HEK293 (cell line): ENCODE data around the gene KCNMA1.

Experiments used
- CTCF ChIA-PET: fragments of 350-600 bp; formaldehyde crosslinking; extraction: SDS; loops from one replicate; lab custom pipeline; 2021; ENCODE audit warnings: antibody characterized with exemption; lab: Yijun Ruan, JAX
- POLR2A ChIA-PET: fragments of 300-600 bp; formaldehyde crosslinking; extraction: SDS; loops from one replicate; lab custom pipeline; 2020; ENCODE audit warnings: antibody characterized with exemption, inconsistent platforms; lab: Yijun Ruan, JAX
- H3K27ac ChIP-seq: fragments of 200-500 bp; sonication (Bioruptor generic); 2 replicates; pipeline ENCODE4 v1.5.1; 2014; ENCODE audit warnings: low read depth, low read length, control low read depth, inconsistent platforms; ENCODE audit errors: extremely low read depth
- H3K36me3 ChIP-seq, 2 experiments: fragments of 200-500 bp in 1 of 2; sonication (Bioruptor generic) in 1 of 2; 1 replicate in 1 of 2; 2 replicates in 1 of 2; pipeline ENCODE4 v1.5.1; 2014 to 2017; ENCODE audit warnings: inconsistent platforms in 2 of 2, low read length in 2 of 2; ENCODE audit not compliant: control insufficient read depth in 2 of 2, insufficient read depth in 1 of 2
- H3K4me1 ChIP-seq: fragments of 200-500 bp; sonication (Bioruptor generic); 2 replicates; pipeline ENCODE4 v1.5.1; 2014; ENCODE audit warnings: mild to moderate bottlenecking, low read length, inconsistent platforms; ENCODE audit not compliant: control insufficient read depth, insufficient read depth
- H3K4me3 ChIP-seq: 2 replicates; pipeline ENCODE4 v1.5.1; 2011; ENCODE audit warnings: low read depth, mild to moderate bottlenecking, control low read depth, low read length, moderate library complexity
- H3K9me3 ChIP-seq: fragments of 200-500 bp; sonication (Bioruptor generic); 2 replicates; pipeline ENCODE4 v1.5.1; 2014; ENCODE audit warnings: low read depth, low read length, inconsistent platforms; ENCODE audit not compliant: control insufficient read depth, insufficient read depth
- GLI4 ChIP-seq: fragments of 450-650 bp; formaldehyde crosslinking; IDR thresholded peaks from 2 replicates; pipeline ENCODE4 v1.5.1; 2016; ENCODE audit warnings: missing biosample characterization, missing genetic modification characterization
- GLIS2 ChIP-seq: fragments of 450-650 bp; formaldehyde crosslinking; IDR thresholded peaks from 2 replicates; pipeline ENCODE4 v1.5.1; 2016; ENCODE audit warnings: missing biosample characterization, missing genetic modification characterization
- HOXC10 ChIP-seq: sonication (generic); formaldehyde crosslinking; IDR thresholded peaks from 2 replicates; pipeline ENCODE4 v1.8.1; 2023; ENCODE audit warnings: mild to moderate bottlenecking, missing genetic modification reagents
- MEIS1 ChIP-seq: sonication (generic); formaldehyde crosslinking; IDR thresholded peaks from 2 replicates; pipeline ENCODE4 v1.8.1; 2022; ENCODE audit warnings: missing genetic modification reagents, mild to moderate bottlenecking, borderline replicate concordance
- OVOL3 ChIP-seq: fragments of 450-650 bp; formaldehyde crosslinking; IDR thresholded peaks from 2 replicates; pipeline ENCODE4 v1.5.1; 2016; ENCODE audit warnings: missing biosample characterization, missing genetic modification characterization
- SCRT1 ChIP-seq: fragments of 450-650 bp; formaldehyde crosslinking; IDR thresholded peaks from 2 replicates; pipeline ENCODE4 v1.5.1; 2016; ENCODE audit warnings: missing biosample characterization, missing genetic modification characterization, borderline replicate concordance
- SP2 ChIP-seq: fragments of 450-650 bp; formaldehyde crosslinking; IDR thresholded peaks from 2 replicates; pipeline ENCODE4 v1.5.1; 2016; ENCODE audit warnings: missing biosample characterization, missing genetic modification characterization
- WT1 ChIP-seq: fragments of 450-650 bp; formaldehyde crosslinking; IDR thresholded peaks from 2 replicates; pipeline ENCODE4 v1.5.1; 2016; ENCODE audit warnings: missing biosample characterization, missing genetic modification characterization
- ZBTB1 ChIP-seq: fragments of 450-650 bp; formaldehyde crosslinking; IDR thresholded peaks from 2 replicates; pipeline ENCODE4 v1.5.1; 2016; ENCODE audit warnings: missing biosample characterization, missing genetic modification characterization
- ZNF266 ChIP-seq: fragments of 450-650 bp; formaldehyde crosslinking; IDR thresholded peaks from 2 replicates; pipeline ENCODE4 v1.5.1; 2016; ENCODE audit warnings: missing biosample characterization, missing genetic modification characterization, low read depth
- ZNF302 ChIP-seq: fragments of 450-650 bp; formaldehyde crosslinking; IDR thresholded peaks from 2 replicates; pipeline ENCODE4 v1.5.1; 2016; ENCODE audit warnings: missing biosample characterization, missing genetic modification characterization, low read depth
- ZNF366 ChIP-seq: fragments of 450-650 bp; formaldehyde crosslinking; conservative IDR thresholded peaks from 2 replicates; pipeline ENCODE4 v1.5.1; 2016; ENCODE audit warnings: missing biosample characterization, missing genetic modification characterization
- ZNF621 ChIP-seq: fragments of 450-650 bp; formaldehyde crosslinking; IDR thresholded peaks from 2 replicates; pipeline ENCODE4 v1.5.1; 2017; ENCODE audit warnings: missing biosample characterization, missing genetic modification characterization
- ZNF664 ChIP-seq: fragments of 450-650 bp; formaldehyde crosslinking; IDR thresholded peaks from 2 replicates; pipeline ENCODE4 v1.5.1; 2016; ENCODE audit warnings: missing biosample characterization, missing genetic modification characterization
- ZNF677 ChIP-seq: fragments of 450-650 bp; IDR thresholded peaks from 2 replicates; pipeline ENCODE4 v1.5.0; 2018; ENCODE audit warnings: missing biosample characterization, mild to moderate bottlenecking, missing genetic modification characterization, moderate library complexity
- TF ChIP-seq, protein P1 (sequence below): fragments of 450-650 bp; formaldehyde crosslinking; IDR thresholded peaks from 2 replicates; pipeline ENCODE4 v1.5.1; 2017; ENCODE audit warnings: missing biosample characterization, missing genetic modification characterization
- TF ChIP-seq, protein P2 (sequence below): fragments of 450-650 bp; formaldehyde crosslinking; IDR thresholded peaks from 2 replicates; pipeline ENCODE4 v1.5.1; 2016; ENCODE audit warnings: missing biosample characterization, missing genetic modification characterization
- TF ChIP-seq, protein P3 (sequence below): fragments of 450-650 bp; IDR thresholded peaks from 2 replicates; pipeline ENCODE4 v1.5.1; 2018; ENCODE audit warnings: missing biosample characterization, missing genetic modification characterization
- TF ChIP-seq, protein P4 (sequence below): fragments of 450-650 bp; formaldehyde crosslinking; optimal IDR thresholded peaks from 2 replicates; pipeline ENCODE3; 2016; ENCODE audit warnings: missing biosample characterization, mild to moderate bottlenecking, missing genetic modification characterization
- TF ChIP-seq, protein P5 (sequence below): fragments of 450-650 bp; IDR thresholded peaks from 2 replicates; pipeline ENCODE4 v1.5.1; 2018; ENCODE audit warnings: missing biosample characterization, mild to moderate bottlenecking, missing genetic modification characterization
- TF ChIP-seq, protein P6 (sequence below): fragments of 450-650 bp; formaldehyde crosslinking; IDR thresholded peaks from 2 replicates; pipeline ENCODE4 v1.5.1; 2016; ENCODE audit warnings: missing biosample characterization, missing genetic modification characterization, borderline replicate concordance
- TF ChIP-seq, protein P7 (sequence below): fragments of 450-650 bp; formaldehyde crosslinking; IDR thresholded peaks from 2 replicates; pipeline ENCODE4 v1.5.1; 2016; ENCODE audit warnings: missing biosample characterization, missing genetic modification characterization

KCNMA1 gene

DNA sequence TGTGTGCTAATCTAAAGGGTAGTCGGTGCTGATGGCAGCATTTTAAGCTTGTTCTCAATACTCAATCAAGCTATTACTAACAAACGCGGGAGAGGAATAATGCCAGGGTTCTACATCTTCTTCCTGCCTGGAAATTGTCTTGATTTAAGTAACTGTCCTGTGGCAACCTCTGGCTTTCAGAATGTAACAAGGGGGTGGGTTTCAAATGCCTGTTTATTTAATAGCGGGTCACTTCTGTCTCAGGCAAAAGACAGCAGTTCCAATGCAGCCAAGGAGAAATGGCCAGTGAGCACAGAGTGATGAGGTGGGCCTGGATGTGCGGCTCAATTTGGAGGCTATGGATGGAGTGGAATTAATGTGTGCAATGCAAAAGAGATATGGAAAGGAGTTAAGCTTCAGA is 692.4 kb downstream of the KCNMA1 start:
- Histone ChIP-seq H3K9me3 (no peaks in the 10 kb centered on the region), H3K4me3 (no peak overlapping the region), H3K36me3 (no peaks in the 10 kb centered on the region), H3K4me1 (no peaks in the 10 kb centered on the region), H3K27ac (no peak overlapping the region)
- TF ChIP-seq WT1 (tag by site-specific recombination) (no peak), ZBTB1 (no peak)
- TF ChIP-seq, protein P1, sequence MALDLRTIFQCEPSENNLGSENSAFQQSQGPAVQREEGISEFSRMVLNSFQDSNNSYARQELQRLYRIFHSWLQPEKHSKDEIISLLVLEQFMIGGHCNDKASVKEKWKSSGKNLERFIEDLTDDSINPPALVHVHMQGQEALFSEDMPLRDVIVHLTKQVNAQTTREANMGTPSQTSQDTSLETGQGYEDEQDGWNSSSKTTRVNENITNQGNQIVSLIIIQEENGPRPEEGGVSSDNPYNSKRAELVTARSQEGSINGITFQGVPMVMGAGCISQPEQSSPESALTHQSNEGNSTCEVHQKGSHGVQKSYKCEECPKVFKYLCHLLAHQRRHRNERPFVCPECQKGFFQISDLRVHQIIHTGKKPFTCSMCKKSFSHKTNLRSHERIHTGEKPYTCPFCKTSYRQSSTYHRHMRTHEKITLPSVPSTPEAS (tag by site-specific recombination) = no peak
- TF ChIP-seq, protein P2, sequence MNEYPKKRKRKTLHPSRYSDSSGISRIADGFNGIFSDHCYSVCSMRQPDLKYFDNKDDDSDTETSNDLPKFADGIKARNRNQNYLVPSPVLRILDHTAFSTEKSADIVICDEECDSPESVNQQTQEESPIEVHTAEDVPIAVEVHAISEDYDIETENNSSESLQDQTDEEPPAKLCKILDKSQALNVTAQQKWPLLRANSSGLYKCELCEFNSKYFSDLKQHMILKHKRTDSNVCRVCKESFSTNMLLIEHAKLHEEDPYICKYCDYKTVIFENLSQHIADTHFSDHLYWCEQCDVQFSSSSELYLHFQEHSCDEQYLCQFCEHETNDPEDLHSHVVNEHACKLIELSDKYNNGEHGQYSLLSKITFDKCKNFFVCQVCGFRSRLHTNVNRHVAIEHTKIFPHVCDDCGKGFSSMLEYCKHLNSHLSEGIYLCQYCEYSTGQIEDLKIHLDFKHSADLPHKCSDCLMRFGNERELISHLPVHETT = no peak
- TF ChIP-seq, protein P3, sequence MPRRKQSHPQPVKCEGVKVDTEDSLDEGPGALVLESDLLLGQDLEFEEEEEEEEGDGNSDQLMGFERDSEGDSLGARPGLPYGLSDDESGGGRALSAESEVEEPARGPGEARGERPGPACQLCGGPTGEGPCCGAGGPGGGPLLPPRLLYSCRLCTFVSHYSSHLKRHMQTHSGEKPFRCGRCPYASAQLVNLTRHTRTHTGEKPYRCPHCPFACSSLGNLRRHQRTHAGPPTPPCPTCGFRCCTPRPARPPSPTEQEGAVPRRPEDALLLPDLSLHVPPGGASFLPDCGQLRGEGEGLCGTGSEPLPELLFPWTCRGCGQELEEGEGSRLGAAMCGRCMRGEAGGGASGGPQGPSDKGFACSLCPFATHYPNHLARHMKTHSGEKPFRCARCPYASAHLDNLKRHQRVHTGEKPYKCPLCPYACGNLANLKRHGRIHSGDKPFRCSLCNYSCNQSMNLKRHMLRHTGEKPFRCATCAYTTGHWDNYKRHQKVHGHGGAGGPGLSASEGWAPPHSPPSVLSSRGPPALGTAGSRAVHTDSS (tag by site-specific recombination) = no peak
- ChIA-PET CTCF (interaction anchor here (0.7 kb wide), 1 partner anchor 746 kb away, joined by 3 read pairs; no protein-coding TSS in a partner anchor), POLR2A (no interaction called here)

DNA sequence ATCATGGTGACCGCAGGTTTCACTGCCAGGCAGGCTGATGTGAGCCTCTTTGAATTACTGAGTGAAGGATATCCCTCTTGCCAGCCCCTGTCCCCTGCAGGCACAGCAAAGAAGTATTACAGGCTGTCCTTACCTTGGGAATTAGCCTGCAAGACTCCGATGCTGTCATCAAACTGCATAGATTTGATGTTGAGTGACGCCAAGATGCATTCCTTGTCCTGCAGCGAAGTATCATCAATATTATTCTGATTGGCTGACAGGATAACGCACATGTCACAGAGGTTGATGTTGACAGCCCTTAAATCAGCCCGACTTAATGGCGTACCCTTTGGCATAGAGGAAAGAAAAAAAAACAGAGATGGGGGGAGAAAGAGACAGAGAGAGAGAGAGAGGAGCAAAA is 693.0 kb downstream of the KCNMA1 start:
- POLR2A ChIA-PET = no interaction called here
- Histone ChIP-seq H3K27ac (no peak overlapping the region), H3K36me3 (no peaks in the 10 kb centered on the region), H3K9me3 (no peaks in the 10 kb centered on the region), H3K4me3 (no peak overlapping the region), H3K4me1 (no peaks in the 10 kb centered on the region)
- CTCF ChIA-PET = interaction anchor here (0.7 kb wide), 1 partner anchor 746 kb away, joined by 3 read pairs; no protein-coding TSS in a partner anchor
- no peak for TF ChIP-seq ZNF266 (tag by site-specific recombination)
- TF ChIP-seq, protein P4, sequence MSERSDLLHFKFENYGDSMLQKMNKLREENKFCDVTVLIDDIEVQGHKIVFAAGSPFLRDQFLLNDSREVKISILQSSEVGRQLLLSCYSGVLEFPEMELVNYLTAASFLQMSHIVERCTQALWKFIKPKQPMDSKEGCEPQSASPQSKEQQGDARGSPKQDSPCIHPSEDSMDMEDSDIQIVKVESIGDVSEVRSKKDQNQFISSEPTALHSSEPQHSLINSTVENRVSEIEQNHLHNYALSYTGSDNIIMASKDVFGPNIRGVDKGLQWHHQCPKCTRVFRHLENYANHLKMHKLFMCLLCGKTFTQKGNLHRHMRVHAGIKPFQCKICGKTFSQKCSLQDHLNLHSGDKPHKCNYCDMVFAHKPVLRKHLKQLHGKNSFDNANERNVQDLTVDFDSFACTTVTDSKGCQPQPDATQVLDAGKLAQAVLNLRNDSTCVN (tag by site-specific recombination) = no peak
- TF ChIP-seq, protein P5, sequence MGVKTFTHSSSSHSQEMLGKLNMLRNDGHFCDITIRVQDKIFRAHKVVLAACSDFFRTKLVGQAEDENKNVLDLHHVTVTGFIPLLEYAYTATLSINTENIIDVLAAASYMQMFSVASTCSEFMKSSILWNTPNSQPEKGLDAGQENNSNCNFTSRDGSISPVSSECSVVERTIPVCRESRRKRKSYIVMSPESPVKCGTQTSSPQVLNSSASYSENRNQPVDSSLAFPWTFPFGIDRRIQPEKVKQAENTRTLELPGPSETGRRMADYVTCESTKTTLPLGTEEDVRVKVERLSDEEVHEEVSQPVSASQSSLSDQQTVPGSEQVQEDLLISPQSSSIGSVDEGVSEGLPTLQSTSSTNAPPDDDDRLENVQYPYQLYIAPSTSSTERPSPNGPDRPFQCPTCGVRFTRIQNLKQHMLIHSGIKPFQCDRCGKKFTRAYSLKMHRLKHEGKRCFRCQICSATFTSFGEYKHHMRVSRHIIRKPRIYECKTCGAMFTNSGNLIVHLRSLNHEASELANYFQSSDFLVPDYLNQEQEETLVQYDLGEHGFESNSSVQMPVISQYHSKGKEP = no peak
- TF ChIP-seq ZNF677 (tag by site-specific recombination) = no peak
- TF ChIP-seq, protein P6, sequence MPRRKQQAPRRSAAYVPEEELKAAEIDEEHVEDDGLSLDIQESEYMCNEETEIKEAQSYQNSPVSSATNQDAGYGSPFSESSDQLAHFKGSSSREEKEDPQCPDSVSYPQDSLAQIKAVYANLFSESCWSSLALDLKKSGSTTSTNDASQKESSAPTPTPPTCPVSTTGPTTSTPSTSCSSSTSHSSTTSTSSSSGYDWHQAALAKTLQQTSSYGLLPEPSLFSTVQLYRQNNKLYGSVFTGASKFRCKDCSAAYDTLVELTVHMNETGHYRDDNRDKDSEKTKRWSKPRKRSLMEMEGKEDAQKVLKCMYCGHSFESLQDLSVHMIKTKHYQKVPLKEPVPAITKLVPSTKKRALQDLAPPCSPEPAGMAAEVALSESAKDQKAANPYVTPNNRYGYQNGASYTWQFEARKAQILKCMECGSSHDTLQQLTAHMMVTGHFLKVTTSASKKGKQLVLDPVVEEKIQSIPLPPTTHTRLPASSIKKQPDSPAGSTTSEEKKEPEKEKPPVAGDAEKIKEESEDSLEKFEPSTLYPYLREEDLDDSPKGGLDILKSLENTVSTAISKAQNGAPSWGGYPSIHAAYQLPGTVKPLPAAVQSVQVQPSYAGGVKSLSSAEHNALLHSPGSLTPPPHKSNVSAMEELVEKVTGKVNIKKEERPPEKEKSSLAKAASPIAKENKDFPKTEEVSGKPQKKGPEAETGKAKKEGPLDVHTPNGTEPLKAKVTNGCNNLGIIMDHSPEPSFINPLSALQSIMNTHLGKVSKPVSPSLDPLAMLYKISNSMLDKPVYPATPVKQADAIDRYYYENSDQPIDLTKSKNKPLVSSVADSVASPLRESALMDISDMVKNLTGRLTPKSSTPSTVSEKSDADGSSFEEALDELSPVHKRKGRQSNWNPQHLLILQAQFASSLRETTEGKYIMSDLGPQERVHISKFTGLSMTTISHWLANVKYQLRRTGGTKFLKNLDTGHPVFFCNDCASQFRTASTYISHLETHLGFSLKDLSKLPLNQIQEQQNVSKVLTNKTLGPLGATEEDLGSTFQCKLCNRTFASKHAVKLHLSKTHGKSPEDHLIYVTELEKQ (tag by site-specific recombination) = no peak
- no peak for TF ChIP-seq ZNF664 (tag by site-specific recombination)
- no peak for TF ChIP-seq GLIS2 (tag by site-specific recombination)
- TF ChIP-seq ZNF366 = no peak
- no peak for TF ChIP-seq MEIS1 (CRISPR knock-in tag)
- no peak for TF ChIP-seq ZNF302
- no peak for TF ChIP-seq WT1 (tag by site-specific recombination)
- TF ChIP-seq GLI4 (tag by site-specific recombination) = no peak
- no peak for TF ChIP-seq SCRT1
- TF ChIP-seq OVOL3 (tag by site-specific recombination) = no peak
- no peak for TF ChIP-seq HOXC10 (CRISPR knock-in tag)
- TF ChIP-seq, protein P7, sequence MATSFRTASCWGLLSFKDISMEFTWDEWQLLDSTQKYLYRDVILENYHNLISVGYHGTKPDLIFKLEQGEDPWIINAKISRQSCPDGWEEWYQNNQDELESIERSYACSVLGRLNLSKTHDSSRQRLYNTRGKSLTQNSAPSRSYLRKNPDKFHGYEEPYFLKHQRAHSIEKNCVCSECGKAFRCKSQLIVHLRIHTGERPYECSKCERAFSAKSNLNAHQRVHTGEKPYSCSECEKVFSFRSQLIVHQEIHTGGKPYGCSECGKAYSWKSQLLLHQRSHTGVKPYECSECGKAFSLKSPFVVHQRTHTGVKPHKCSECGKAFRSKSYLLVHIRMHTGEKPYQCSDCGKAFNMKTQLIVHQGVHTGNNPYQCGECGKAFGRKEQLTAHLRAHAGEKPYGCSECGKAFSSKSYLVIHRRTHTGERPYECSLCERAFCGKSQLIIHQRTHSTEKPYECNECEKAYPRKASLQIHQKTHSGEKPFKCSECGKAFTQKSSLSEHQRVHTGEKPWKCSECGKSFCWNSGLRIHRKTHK (tag by site-specific recombination) = no peak
- no peak for TF ChIP-seq ZNF621
- no peak for TF ChIP-seq SP2 (tag by site-specific recombination)
